Renal cortical epithelial cell (primary cell): ENCODE data around the gene STKLD1. TPM values are rescaled to one million over a fixed set of nuclear protein-coding genes. Genes with fewer than 3 reads are reported as not detected.
"Not testable (repeated sequence)": the region's sequence is repeated elsewhere in the genome, so short reads cannot be mapped to it uniquely, and the experiment has no call there.

ENCODE experiments used
- DNase-seq: peaks from one replicate; pipeline ENCODE4 v3.0.0-alpha.2; 2011; ENCODE audit warnings: low read depth
- total RNA-seq: library from RNA; depleted of rRNA; stranded (reverse); fragments of >200 nt; gene quantifications from 2 replicates; pipeline ENCODE4 v1.2.3, GENCODE V29; 2014

Gene STKLD1
- total RNA-seq, 1 donor from 2014 or later, result 0.40 TPM

DNA sequence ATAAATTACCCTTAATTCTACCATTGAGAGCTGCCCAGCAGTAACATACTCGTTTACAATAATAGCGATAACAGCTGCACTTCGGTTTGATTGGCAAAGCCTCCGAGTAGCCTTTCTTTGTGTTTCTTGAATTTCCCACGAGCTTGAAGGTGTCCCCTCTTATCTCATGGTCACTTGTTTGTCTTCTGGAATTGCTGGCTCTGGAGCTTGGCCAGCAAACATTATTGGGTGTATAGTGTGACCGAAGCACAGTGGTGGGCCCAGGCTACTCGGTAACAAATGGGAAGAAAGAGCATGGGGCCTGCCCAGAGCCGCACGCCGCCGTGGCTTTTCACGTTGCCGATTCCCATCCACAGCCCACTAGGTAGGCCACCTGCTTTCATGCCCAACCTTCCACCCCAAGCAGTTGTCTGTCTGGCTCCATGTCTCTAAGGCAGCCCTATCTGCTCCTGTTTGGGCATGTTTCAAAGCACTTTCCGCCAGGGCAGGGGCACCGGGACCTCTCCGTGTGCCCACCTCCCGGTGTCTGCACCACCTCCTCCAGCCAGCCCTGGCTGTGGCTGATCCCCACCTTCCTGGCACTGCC is 8.7 kb downstream of the STKLD1 start:
- no peak for DNase-seq

DNA sequence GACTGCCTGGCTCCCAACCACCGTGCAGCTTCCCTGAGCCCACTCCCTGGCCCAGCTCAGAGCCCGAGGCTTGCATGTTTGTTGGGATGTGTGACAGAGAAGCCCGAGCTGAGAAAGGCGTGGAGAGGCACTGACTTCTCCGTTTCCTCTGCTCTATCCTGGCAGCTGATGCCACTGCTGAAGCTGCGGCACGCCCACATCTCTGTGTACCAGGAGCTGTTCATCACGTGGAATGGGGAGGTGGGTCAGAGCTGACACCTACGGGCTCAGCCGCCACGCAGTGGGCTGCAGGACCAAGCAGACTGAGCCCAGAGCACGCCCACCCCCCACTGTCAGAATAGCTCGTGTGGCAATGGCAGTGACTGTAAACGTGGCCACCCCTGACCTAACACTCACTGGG is 9.3 kb downstream of the STKLD1 start:
- DNase-seq, result no peak

- no peak for DNase-seq
These were observed 10.2 kb downstream of the STKLD1 start for GRCh38 chr9:133386338-133386737.

DNA sequence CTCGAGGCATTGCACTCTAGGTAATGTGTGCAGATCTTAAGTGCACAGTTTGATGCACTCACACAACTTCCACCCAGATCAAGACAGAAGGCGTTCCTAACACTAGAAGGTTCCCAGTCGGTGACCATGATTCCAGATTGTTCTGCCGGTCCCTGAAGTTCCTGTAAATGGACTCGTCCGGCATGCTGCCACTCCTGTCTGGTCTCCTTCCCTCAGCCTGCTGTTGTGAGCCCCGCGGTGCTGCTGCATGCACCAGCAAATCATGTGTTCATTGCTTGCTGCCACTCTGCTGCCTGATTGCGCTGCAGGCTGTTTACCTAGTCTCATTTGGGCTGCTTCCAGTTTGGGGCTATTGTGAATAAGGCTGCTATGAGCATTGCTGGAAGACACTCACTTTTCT is 11.5 kb downstream of the STKLD1 start:
- peak; percentile 43 for DNase-seq

DNA sequence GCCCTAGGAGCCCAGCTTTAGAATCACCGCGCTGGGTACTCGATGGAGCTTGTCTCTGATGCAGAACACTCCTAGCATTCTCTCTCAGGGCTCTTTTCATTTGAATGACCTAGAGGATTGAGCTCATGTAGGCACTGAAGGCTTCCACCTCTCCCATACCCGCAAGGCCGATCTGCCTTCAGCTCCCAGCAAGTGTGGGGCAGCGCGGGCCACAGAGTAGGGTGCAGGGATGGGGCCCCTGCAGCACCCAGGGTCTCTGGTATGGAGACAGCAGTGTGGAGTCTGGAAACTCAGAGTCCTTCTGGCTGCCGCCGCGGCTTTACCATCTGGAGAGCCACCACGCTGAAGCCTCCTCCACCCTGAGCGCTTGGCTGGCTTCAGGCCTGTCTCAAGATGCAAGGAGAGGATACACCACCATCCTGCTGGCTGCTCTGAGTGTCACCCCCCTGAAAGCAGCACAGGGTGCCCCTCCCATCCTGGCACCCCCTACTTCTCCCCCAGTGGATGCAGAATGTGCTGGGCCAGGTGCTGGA is 12.9 kb downstream of the STKLD1 start:
- DNase-seq, result no peak

DNA sequence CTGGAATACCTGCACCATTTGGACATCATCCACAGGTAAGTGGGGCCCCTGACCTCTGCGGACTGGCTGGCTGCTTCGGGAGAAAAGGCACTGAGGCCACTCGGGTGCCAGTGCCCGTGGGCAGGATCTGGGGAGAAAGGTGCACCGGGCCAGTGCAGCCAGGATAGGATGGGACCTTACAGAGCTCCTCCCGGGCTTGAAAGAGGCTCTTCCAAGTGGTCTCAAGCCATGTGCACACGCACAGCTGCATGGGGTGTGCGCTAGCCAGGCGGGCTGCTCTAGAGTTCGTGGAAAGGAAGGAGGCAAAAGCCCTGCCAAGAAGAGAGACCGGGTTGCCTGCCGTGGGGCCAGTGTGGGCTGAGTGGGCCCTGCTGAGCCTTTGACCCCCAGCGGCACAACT is 13.4 kb downstream of the STKLD1 start:
- DNase-seq, result no peak

GRCh38 chr9:133390713-133391112 is 14.5 kb downstream of the STKLD1 start:
- no peak for DNase-seq

DNA sequence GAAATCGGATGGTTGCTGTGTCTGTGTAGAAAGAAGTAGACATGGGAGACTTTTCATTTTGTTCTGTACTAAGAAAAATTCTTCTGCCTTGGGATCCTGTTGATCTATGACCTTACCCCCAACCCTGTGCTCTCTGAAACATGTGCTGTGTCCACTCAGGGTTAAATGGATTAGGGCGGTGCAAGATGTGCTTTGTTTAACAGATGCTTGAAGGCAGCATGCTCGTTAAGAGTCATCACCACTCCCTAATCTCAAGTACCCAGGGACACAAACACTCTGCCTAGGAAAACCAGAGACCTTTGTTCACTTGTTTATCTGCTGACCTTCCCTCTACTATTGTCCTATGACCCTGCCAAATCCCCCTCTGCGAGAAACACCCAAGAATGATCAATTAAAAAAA is 15.3 kb downstream of the STKLD1 start:
- DNase-seq, result not testable (repeated sequence)

GRCh38 chr9:133392308-133392707 is 16.1 kb downstream of the STKLD1 start:
- DNase-seq, result not testable (repeated sequence)

DNA sequence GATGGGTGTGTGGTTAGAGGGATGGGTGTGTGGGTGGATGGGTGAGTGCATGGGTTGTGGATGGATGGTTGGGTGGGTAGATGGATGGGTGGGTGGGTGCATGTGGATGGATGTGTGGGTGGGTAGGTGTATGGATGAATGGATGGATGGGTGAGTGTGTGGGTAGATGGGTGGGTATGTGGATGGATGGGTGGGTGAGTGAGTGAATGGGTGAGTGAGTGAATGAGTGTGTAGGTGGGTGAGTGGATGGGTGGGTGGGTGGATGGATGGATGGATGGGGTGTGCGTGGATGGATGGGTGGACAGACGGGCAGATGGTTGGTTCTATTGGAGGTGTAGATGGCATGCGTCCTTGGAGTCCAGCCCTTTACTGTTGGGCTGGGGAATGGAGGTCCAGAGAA is 17.2 kb downstream of the STKLD1 start:
- no peak for DNase-seq

DNA sequence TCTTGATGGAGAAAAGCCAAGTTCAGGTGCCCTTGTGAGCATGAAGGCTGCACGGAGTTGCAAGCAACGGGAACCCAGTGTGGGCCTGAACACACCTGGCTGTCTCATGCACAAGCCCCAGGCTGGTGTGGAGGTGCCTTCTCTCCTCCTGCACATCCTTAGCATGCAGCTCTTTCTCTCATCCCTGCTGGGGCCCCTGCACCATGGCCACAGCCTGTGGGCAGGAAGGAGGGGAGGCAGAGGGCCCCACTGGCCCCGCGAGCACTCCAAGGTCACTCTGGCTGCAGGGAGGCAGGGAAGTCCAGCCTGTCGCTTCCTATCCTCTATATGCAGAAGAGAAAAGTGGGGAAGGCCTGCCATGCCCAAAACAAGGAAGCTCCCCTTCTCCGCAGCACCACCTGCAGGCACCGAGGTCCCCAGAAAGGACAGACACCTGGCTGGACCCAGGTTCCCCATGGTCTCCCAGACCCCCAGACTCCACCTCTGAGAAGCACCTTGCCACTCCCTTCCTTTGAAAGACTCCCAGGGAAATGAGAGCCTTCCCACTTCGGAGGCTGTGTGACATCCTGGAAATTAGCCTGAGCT is 18.6 kb downstream of the STKLD1 start:
- no peak for DNase-seq

DNA sequence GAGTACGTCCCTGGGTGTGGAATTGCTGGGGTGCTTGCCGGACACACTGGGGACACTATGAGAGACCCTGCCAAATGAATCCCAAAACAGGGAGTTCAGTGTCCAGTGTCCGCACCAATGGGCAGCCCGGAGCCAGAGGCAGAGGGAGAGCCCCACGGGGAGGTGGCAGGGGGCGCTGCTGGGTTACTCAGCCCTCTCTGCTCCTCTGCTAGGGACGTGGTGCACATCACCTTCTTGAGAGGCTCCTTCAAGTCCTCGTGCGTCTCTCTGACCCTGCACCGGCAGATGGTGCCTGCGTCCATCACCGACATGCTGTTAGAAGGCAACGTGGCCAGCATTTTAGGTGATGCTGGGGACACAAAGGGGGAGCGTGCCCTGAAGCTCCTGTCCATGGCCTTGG is 20.8 kb downstream of the STKLD1 start:
- DNase-seq, result no peak

GRCh38 chr9:133397370-133397769 is 21.2 kb downstream of the STKLD1 start:
- no peak for DNase-seq

DNA sequence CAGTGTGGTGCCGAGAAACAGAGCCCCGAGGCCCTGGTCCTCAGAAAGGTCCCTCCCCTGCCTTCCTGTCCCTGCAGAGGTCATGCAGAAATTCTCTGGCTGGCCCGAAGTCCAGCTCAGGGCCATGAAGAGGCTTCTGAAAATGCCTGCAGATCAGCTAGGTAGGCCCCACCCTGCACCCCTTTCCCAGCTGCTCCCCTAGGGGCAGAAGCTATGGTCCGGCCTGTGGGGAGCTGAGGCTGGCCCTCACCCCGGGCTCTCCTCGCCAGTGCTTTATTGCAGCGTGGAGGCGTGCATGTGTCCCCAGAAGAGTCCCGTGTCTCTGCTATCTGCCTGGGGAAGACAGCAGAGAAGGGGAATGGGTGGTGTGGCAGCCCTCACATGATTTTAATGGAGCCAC is 21.7 kb downstream of the STKLD1 start:
- no peak for DNase-seq

- DNase-seq, result no peak
These were observed 24.1 kb downstream of the STKLD1 start for GRCh38 chr9:133400292-133400691.

DNA sequence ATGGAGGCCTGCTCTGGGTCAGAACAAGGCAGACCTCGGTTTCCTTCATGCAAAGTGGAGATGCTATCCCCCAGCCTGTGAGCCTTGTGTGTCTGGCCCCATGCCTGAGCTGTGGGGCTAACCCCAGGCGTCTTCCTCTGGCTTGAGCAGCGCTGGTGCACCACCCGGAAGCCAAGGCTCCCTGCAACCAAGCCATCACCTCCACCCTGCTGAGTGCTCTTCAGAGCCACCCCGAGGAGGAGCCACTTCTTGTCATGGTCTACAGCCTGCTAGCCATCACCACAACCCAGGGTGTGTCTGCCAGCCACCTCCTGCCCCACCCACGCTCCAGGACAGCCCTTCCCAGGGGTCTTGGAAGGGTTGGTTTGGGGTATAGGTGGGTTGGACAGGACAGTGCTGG is 25.4 kb downstream of the STKLD1 start:
- DNase-seq, result no peak

DNA sequence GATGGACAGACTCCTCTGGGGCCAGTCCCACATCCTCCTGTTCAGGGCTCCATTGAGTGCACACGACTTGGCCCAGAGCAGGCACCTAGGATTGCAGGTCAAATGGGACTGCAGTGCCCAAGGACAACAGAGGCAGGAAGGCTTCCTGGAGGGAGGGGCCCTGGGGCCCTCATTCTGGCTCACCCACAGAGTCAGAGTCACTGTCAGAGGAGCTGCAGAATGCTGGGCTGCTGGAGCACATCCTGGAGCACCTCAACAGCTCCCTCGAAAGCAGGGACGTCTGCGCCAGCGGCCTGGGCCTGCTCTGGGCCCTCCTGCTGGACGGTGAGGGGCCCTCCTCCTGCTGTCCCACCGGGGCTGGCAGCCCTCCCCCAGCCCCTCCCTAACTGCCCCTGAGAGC is 26.5 kb downstream of the STKLD1 start:
- no peak for DNase-seq

- DNase-seq, result peak; percentile 23
These were observed 27.7 kb downstream of the STKLD1 start for GRCh38 chr9:133403766-133404453.

GRCh38 chr9:133404454-133405002 is 28.4 kb downstream of the STKLD1 start:
- DNase-seq, result no peak

DNA sequence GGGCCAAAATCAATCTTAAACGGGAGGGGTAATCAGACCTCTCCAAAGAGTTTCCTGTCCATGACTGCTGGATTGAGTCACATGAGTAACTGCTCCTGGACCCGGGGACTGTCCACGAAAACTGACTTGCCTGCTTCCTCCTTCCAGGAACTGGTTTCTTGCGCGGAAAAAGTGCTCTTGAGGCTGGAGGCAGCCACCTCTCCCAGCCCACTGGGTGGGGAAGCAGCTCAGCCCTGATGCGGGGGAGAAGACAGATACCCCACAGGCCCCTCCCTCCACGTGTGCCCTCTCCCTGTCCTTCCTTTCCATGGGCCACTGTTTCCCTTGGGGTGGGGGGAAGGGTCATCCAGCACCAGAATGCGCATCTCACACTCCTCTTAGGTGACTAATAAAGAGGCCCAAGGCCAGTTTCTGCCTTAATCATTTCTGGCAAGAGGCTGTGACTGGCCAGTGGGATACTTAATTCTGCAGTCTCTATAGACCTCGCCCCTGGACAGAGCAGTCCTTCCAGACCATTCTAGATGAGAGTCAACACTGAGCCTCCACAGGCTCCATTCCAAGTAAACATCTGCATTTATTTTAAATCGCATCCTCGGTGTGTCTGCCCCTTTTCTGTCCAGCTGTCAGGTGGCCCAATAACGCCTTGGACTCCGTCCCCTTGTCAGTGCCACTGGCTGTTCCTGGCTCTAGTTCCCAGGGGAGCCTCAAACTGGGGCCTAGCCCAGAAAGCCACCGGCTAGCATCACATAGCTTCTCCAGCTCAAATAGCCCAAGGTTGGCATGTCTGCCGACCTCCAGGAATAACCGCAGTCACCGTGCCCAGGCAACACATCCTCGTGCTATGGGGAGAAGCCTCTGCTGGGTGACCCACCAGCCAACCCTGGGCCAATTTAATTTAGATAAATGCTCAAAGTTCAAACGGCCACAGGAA is 29.6 kb downstream of the STKLD1 start:
- DNase-seq, result no peak

GRCh38 chr9:133406480-133407307 is 30.5 kb downstream of the STKLD1 start:
- DNase-seq, result peak; percentile 40
